Astrocyte of the cerebellum (primary cell): ENCODE data around the gene HTR1D.

Source experiments
- DNase-seq: peaks from one replicate; pipeline ENCODE4 v3.0.0-alpha.2; 2011; ENCODE audit warnings: low read depth
- H3K4me3 ChIP-seq: 2 replicates; pipeline ENCODE4 v1.5.1; 2011; ENCODE audit warnings: mild to moderate bottlenecking, low read depth, low read length, moderate library complexity
- CTCF ChIP-seq: IDR thresholded peaks from 2 replicates; pipeline ENCODE4 v1.5.1; 2012; ENCODE audit warnings: low read length, low read depth, moderate library complexity, mild to moderate bottlenecking; ENCODE audit errors: missing control alignments
- in situ Hi-C: cut with HindIII; loops from 2 replicates; pipeline ENCODE4 v1.10.0; 2017; ENCODE audit warnings: low sequenced_read_pairs

Gene HTR1D

GRCh38 chr1:23156940-23157339 lies 60.4 kb downstream of the HTR1D start:
- H3K4me3 ChIP-seq: no peak overlapping the region
- no peak for TF ChIP-seq CTCF
- in situ Hi-C loops: no loop called here
- no peak for DNase-seq

GRCh38 chr1:23152966-23153684 lies 64.2 kb downstream of the HTR1D start:
- no peak for DNase-seq
- TF ChIP-seq CTCF: no peak
- in situ Hi-C loops: no loop called here

GRCh38 chr1:23150742-23151141 lies 66.6 kb downstream of the HTR1D start:
- no peak overlapping the region for H3K4me3 ChIP-seq
- no peak for DNase-seq
- no peak for TF ChIP-seq CTCF
- in situ Hi-C loops: no loop called here

More at GRCh38 chr1:23152966-23153684, 64.2 kb downstream of the HTR1D start:
- H3K4me3 ChIP-seq: no peak overlapping the region

- no peak overlapping the region for H3K4me3 ChIP-seq
- no peak for TF ChIP-seq CTCF
- in situ Hi-C loops: no loop called here
- no peak for DNase-seq
These were observed 67.2 kb downstream of the HTR1D start for GRCh38 chr1:23150125-23150524.

GRCh38 chr1:23149114-23149513 lies 68.2 kb downstream of the HTR1D start:
- no peak overlapping the region for H3K4me3 ChIP-seq
- in situ Hi-C loops: no loop called here
- TF ChIP-seq CTCF: no peak
- no peak for DNase-seq

GRCh38 chr1:23148084-23148483 lies 69.2 kb downstream of the HTR1D start:
- no peak for TF ChIP-seq CTCF
- in situ Hi-C loops: no loop called here
- no peak overlapping the region for H3K4me3 ChIP-seq
- no peak for DNase-seq
